ENCODE data around the gene CASTOR1. TPM values are rescaled to one million over a fixed set of nuclear protein-coding genes. Genes with fewer than 3 reads are reported as not detected.
A peak's percentile ranks its signal among the peaks of the same experiment; 100 is the strongest.

CASTOR1 gene
- total RNA-seq, 2 experiments from 2014 or later: 24.2 to 27.5 TPM

DNA sequence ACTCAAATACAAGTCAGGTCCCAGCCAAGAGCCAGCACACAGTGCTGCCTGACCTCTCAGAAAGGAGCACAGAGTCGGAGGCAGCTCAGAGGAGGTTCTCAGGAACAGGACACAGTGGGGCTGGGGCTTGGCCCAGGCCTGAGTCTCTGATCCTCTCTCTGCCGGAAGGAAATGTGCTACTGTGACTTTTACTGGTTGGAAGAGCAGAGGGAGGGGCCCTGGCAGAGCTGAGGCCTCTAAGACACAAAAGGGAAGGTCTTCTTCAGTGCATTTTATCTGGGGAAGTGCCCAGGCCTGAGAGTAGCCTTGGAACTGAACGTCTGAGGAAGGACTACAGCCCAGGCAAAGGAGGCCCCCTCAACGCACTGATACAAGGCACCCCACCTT is 16.2 kb upstream of the CASTOR1 start:
- DNase-seq (peak; percentile 66), ATAC-seq (ENCODE audit: low read depth) (peak; percentile 85)
- Mint-ChIP-seq H3K9me3 (no peaks in the 10 kb centered on the region), H3K4me1 (peaks cover 87% of the 10 kb centered on the region), H3K4me3 (peak overlapping the region; percentile 73), H3K27ac (peak overlapping the region; percentile 80), H3K27me3 (no peaks in the 10 kb centered on the region), H3K36me3 (peaks cover 37% of the 10 kb centered on the region)
- POLR2A ChIA-PET: interaction anchor here (0.8 to 9.4 kb wide), 9 partner anchors 10 to 118 kb away, joined by 3 to 160 read pairs (median 4); partner anchors contain the start of genes CASTOR1, CCDC157, SF3A1 and TBC1D10A

DNA sequence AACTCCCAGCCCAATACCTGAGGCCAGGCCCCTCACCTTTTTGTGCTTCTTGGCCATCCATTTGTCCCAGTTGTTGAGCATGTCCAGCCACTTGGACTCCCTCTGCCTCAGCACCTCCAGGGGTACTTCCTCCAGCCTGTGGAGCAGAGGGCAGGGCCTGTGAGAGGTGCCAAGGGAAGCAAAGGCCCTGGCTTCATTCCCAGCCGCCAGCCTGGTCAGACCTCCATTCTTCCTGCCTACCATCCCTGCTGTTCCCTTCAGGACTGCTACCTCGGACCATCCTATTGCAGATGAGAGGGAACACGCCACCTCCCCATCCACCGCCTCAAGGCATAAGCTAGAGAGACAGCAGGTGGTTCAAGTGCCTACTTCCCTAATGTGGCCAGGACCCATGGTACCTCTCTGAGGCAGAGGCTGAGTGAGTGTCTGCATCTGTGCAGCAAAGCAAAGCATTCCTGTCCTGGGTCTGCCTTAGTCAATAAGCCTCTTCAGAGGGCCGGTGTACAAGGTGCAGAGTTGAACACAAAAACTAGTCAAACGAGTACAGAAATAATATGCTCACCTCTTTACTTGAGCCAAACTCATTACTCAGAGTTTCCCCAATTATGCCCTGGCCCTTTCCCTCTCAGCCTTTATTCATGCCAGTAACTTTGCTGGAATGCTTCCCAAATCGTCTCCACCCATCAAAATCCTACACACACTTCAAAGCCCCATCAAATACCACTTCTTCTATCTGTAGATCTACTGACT is 15.4 kb upstream of the CASTOR1 start:
- Mint-ChIP-seq H3K36me3 (peaks cover 36% of the 10 kb centered on the region), H3K9me3 (no peaks in the 10 kb centered on the region), H3K4me3 (peak overlapping the region; percentile 73), H3K27me3 (no peaks in the 10 kb centered on the region), H3K4me1 (peaks cover 78% of the 10 kb centered on the region), H3K27ac (peak overlapping the region; percentile 80)
- POLR2A ChIA-PET: interaction anchor here (0.8 to 9.4 kb wide), 9 partner anchors 9 to 119 kb away, joined by 3 to 160 read pairs (median 4); partner anchors contain the start of genes CASTOR1, CCDC157, SF3A1 and TBC1D10A
- DNase-seq (no peak), ATAC-seq (ENCODE audit: low read depth) (no peak)

DNA sequence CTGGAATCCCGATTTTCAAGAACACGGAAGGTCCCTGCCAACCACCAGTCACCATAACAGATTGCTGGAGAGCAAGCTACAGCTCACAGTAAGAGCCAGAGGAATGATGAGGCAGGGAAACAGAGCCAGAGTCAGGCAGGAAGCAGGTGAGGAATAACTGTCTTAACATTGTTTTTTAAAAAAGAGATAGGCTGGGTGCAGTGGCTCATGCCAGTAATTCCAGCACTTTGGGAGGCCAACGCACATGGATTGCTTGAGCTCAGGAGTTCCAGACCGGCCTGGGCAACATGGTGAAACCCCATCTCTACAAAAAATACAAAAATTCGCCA is 13.5 kb upstream of the CASTOR1 start:
- H3K36me3 Mint-ChIP-seq: peaks cover 40% of the 10 kb centered on the region

DNA sequence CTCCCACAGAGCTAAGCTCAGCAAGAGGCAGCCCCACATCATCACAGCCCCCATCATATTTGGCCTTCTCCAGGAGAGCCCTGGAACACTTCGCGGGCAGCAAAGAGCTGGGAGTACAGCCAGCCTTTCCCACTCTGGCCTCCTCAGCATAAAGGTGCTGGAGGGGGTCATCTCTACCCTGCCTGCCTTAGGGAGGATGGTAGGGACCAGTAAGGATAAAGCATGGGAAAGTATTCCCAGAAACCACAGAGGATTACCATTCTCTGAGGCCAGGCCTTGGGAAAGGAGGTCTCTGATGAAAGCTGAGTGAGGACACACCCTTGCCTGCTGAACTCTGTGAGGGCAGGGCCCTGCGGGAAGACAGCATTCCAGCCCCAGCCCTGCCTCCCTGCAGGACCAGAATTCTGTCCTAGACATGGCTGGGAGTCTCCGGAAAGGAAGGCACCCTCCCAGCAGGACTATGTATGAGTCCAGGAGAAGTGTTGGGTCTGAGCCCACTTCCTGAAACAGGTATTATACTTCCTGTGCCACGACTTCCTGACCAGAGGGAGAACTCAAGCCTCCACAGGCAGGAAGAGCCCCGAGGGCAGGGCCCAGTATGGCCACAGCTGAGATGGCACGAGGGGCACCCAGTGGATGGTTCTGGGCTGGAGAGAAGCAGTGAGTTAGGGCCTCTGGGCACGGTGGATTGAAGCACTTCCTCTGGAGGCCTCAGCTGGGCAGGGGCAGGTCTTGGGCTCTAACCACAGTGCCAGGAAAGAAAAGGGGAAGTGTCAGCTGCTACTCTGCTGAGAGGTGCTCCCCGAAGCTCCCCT is 12.9 kb upstream of the CASTOR1 start:
- peak overlapping the region; percentile 81 for H3K27ac Mint-ChIP-seq
- DNase-seq (no peak), ATAC-seq (ENCODE audit: low read depth) (no peak)
- no peaks in the 10 kb centered on the region for H3K9me3 Mint-ChIP-seq
- POLR2A ChIA-PET: interaction anchor here (1.0 to 9.4 kb wide), 7 partner anchors 11 to 122 kb away, joined by 3 to 160 read pairs (median 6); partner anchors contain the start of genes CASTOR1, CCDC157, SF3A1 and TBC1D10A
- H3K4me3 Mint-ChIP-seq: peak overlapping the region; percentile 56
- H3K36me3 Mint-ChIP-seq: peaks cover 37% of the 10 kb centered on the region
- H3K27me3 Mint-ChIP-seq: no peaks in the 10 kb centered on the region
- peaks cover 76% of the 10 kb centered on the region for H3K4me1 Mint-ChIP-seq

More for the DNA sequence above, 13.5 kb upstream of the CASTOR1 start:
- Mint-ChIP-seq H3K27me3 (no peaks in the 10 kb centered on the region), H3K4me1 (peaks cover 74% of the 10 kb centered on the region), H3K4me3 (peak overlapping the region; percentile 56), H3K27ac (peak overlapping the region; percentile 81), H3K9me3 (no peaks in the 10 kb centered on the region)
- no peak for ATAC-seq (ENCODE audit: low read depth)
- no peak for DNase-seq
- POLR2A ChIA-PET: interaction anchor here (1.0 to 9.4 kb wide), 7 partner anchors 10 to 121 kb away, joined by 3 to 160 read pairs (median 6); partner anchors contain the start of genes CASTOR1, CCDC157, SF3A1 and TBC1D10A

DNA sequence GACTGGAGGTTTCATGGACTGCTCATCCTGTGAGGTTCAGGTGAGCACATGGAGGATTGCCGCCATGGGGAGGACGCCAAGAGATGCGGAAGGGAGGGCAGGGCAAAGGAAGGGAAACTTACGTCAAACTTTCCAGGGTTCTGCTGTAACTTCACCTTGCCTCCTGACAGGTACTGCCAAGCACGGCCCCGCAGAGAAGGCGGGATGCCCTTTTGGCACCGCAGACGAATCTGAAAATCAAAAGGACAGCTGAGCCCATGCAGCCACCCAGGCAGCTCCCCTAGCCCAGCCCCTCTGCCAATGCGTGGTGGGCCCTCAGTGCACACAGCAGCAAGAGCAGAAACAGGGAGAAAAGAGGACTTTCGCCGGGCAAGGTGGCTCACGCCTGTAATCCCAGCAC is 10.0 kb upstream of the CASTOR1 start:
- Mint-ChIP-seq H3K4me1 (peaks cover 67% of the 10 kb centered on the region), H3K9me3 (no peaks in the 10 kb centered on the region), H3K27ac (no peak overlapping the region), H3K36me3 (peaks cover 37% of the 10 kb centered on the region), H3K4me3 (no peak overlapping the region), H3K27me3 (no peaks in the 10 kb centered on the region)
- DNase-seq (no peak), ATAC-seq (ENCODE audit: low read depth) (no peak)
- POLR2A ChIA-PET: interaction anchor here (4.1 to 4.2 kb wide), 2 partner anchors 10 to 28 kb away, joined by 15 to 19 read pairs; partner anchors contain the start of genes CASTOR1 and TBC1D10A

DNA sequence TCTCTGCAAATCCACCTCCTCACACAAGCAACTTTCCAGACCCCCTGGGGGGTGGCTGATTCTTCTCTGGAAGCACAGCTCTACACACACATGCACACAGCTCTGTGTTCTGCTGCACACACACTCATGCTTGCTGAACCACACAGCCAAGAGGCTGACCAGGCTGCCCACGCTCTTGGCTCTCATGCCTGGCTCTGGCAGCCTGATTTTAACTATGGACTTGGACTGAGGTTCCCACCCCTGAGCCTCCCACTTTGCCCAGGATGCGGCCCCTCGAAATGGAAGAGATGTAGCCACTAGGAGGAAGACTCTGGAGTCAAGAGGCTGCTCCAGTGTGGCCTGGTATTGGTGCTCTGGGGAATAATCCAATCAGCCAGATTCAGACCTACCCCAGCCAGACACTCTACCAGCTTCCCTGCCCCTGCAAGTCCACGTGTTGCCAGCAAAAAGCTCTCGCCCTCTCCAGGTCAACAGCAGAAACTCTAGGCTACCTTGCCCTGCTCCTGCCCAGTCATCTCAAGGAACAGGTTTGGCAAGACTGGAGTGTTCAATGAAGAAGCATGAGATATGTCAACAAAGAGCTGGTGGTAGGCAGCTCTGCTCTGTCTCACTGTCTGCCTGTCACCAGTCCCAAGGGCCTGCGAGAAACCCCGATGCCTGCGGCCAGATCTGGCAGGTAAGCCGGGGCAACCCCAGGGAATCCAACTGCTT is 8.8 kb upstream of the CASTOR1 start:
- H3K4me3 Mint-ChIP-seq: peak overlapping the region; percentile 28
- no peaks in the 10 kb centered on the region for H3K27me3 Mint-ChIP-seq
- peak overlapping the region; percentile 89 for H3K27ac Mint-ChIP-seq
- POLR2A ChIA-PET: interaction anchor here (1.5 to 4.2 kb wide), 3 partner anchors 9 to 58 kb away, joined by 4 to 19 read pairs (median 15); partner anchors contain the start of genes CASTOR1, CCDC157, SF3A1 and TBC1D10A
- peaks cover 57% of the 10 kb centered on the region for H3K4me1 Mint-ChIP-seq
- ATAC-seq (ENCODE audit: low read depth) (no peak), DNase-seq (no peak)
- H3K9me3 Mint-ChIP-seq: no peaks in the 10 kb centered on the region
- peaks cover 40% of the 10 kb centered on the region for H3K36me3 Mint-ChIP-seq

DNA sequence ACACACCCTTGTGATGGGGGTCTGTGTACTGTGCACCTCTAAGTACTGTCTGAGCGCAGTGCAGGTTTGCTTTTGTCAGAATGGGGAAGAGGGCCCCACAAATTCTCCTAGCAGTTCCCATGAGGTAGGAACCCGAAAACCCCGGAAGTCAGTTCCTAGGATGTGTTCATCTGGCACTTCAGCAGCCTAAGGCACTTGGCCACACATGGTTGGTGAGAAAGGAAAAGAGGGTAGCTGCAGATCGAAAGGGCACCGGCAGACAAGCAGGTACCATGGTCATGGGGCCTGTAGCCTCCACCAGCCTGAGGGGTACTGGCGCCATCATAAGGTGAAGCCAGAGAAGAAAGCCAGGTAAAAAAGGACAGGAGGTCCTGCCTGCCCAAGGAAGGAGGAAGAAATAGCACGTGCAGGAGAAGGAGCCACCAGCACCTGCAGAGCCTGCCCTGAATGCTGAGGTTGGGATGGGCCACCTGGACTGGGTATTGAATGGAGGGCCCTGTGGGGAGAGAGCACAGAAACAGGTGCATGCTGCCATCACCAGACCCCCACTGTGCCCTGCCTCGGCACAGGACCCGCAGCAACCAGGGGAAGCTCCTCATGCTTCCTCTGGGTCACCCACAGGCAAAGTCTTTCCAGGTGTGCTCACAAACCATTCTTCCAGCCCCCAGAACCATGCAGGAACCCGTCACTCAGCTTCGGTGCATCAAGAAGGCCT is 8.1 kb upstream of the CASTOR1 start:
- H3K27me3 Mint-ChIP-seq: no peaks in the 10 kb centered on the region
- no peak for DNase-seq
- ATAC-seq (ENCODE audit: low read depth): no peak
- H3K36me3 Mint-ChIP-seq: peaks cover 37% of the 10 kb centered on the region
- peak overlapping the region; percentile 36 for H3K4me3 Mint-ChIP-seq
- H3K27ac Mint-ChIP-seq: peak overlapping the region; percentile 89
- H3K9me3 Mint-ChIP-seq: no peaks in the 10 kb centered on the region
- H3K4me1 Mint-ChIP-seq: peaks cover 50% of the 10 kb centered on the region
- POLR2A ChIA-PET: interaction anchor here (1.5 to 4.2 kb wide), 3 partner anchors 8 to 59 kb away, joined by 4 to 19 read pairs (median 15); partner anchors contain the start of genes CASTOR1, CCDC157, SF3A1 and TBC1D10A

DNA sequence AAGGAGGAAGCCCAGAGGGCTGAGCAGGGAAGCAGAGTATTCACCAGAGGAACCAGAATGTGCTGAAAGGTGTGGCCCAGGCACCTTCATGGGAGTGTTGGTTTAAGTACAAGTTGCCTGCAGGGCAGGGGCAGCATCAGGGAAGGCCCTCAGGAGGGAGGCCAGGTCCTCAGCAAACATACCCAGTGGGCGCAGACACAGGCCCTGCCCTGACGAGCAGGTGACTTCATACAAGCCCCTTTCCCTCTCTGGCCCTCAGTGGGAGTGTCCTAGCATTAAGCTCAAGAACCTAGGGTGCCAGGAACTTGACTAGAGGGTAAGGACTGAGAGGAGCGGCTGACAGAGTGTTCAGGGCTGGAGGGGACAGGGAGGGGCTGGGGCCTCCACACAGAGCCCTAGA is 7.5 kb upstream of the CASTOR1 start:
- H3K4me3 Mint-ChIP-seq: peak overlapping the region; percentile 36
- peaks cover 45% of the 10 kb centered on the region for H3K4me1 Mint-ChIP-seq
- ATAC-seq (ENCODE audit: low read depth): peak; percentile 23
- H3K36me3 Mint-ChIP-seq: peaks cover 39% of the 10 kb centered on the region
- no peak for DNase-seq
- no peaks in the 10 kb centered on the region for H3K27me3 Mint-ChIP-seq
- POLR2A ChIA-PET: interaction anchor here (0.6 to 4.2 kb wide), 7 partner anchors 8 to 884 kb away, joined by 3 to 19 read pairs (median 4); partner anchors contain the start of genes CASTOR1, CCDC157, SF3A1 and TBC1D10A
- H3K27ac Mint-ChIP-seq: peak overlapping the region; percentile 89
- H3K9me3 Mint-ChIP-seq: no peaks in the 10 kb centered on the region

DNA sequence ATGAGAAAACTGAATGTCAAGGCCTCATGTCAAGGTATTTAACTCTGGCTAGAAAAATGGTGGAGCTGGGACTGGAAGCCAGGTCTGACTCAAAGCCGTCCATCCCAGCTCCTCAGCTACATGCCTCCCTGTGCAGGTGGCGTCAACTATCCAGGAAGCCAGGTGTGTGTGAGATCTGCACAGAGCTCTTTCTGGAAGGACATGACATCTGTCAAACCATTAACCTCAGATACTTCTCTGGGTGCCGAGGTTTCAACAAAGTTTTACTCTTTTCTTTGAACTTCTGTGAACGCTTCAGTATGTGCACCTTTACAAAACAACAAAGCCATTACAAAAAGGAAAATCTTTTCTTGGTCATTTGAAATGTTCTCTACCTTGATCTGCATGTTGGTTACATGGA is 7.0 kb upstream of the CASTOR1 start:
- Mint-ChIP-seq H3K4me3 (peak overlapping the region; percentile 36), H3K4me1 (peaks cover 43% of the 10 kb centered on the region)
- POLR2A ChIA-PET: interaction anchor here (0.6 to 4.2 kb wide), 7 partner anchors 7 to 883 kb away, joined by 3 to 19 read pairs (median 4); partner anchors contain the start of genes CASTOR1, MTMR3 and TBC1D10A

DNA sequence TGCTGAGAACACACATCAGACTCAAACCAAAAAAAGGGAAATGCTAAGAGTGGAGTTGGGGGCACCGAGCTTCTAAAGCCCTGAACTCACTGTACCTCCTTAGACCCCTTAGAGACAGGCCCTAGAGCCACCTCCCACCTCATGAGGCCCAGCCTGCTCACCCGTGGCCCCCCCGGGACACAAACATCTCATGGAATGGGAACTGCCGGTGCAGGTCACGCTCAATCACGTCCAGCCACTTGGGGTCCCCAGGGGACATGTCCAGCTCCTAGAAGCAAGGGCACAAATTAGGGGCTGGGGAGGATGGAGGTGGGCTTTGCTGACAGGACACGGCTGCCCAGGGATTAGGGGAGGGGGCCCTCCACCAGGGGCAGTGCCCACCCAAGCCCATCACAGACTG is 6.3 kb upstream of the CASTOR1 start:
- no peak overlapping the region for H3K4me3 Mint-ChIP-seq
- H3K27ac Mint-ChIP-seq: no peak overlapping the region
- no peaks in the 10 kb centered on the region for H3K27me3 Mint-ChIP-seq
- peaks cover 29% of the 10 kb centered on the region for H3K36me3 Mint-ChIP-seq
- POLR2A ChIA-PET: interaction anchor here (1.2 to 4.2 kb wide), 4 partner anchors 10 to 61 kb away, joined by 4 to 19 read pairs (median 9); partner anchors contain the start of genes CCDC157, SF3A1 and TBC1D10A
- ATAC-seq (ENCODE audit: low read depth): no peak
- DNase-seq: no peak
- no peaks in the 10 kb centered on the region for H3K9me3 Mint-ChIP-seq
- peaks cover 39% of the 10 kb centered on the region for H3K4me1 Mint-ChIP-seq

More for the DNA sequence above, 7.0 kb upstream of the CASTOR1 start:
- DNase-seq (no peak), ATAC-seq (ENCODE audit: low read depth) (peak; percentile 62)
- H3K27me3 Mint-ChIP-seq: no peaks in the 10 kb centered on the region
- H3K27ac Mint-ChIP-seq: peak overlapping the region; percentile 89
- H3K36me3 Mint-ChIP-seq: peaks cover 37% of the 10 kb centered on the region
- no peaks in the 10 kb centered on the region for H3K9me3 Mint-ChIP-seq

DNA sequence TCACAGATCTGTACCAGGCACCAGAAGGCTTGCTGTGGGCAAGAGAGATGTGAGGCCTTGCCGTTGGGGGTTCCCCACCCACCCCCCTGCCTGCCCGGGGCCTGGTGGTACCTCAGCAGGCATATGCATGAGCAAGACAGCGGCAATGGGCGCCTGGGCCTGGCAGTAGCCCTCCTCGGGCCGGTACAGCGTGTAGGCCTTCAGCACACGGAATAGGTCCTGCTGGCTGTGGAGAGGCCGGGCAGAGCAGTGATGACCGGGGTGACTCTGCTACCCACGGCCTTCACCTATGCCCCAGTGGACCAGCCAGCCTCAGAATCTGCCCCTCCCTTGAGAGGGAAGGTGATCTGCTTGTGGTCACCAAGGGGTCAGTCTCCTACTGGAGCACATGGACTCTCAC is 5.5 kb upstream of the CASTOR1 start:
- Mint-ChIP-seq H3K36me3 (peaks cover 26% of the 10 kb centered on the region), H3K9me3 (no peaks in the 10 kb centered on the region), H3K27ac (no peak overlapping the region), H3K4me1 (peaks cover 46% of the 10 kb centered on the region), H3K4me3 (no peak overlapping the region), H3K27me3 (no peaks in the 10 kb centered on the region)
- DNase-seq (no peak), ATAC-seq (ENCODE audit: low read depth) (no peak)
- POLR2A ChIA-PET: interaction anchor here (1.2 to 7.7 kb wide), 4 partner anchors 10 to 62 kb away, joined by 3 to 110 read pairs (median 9); partner anchors contain the start of genes CCDC157, SF3A1 and TBC1D10A

DNA sequence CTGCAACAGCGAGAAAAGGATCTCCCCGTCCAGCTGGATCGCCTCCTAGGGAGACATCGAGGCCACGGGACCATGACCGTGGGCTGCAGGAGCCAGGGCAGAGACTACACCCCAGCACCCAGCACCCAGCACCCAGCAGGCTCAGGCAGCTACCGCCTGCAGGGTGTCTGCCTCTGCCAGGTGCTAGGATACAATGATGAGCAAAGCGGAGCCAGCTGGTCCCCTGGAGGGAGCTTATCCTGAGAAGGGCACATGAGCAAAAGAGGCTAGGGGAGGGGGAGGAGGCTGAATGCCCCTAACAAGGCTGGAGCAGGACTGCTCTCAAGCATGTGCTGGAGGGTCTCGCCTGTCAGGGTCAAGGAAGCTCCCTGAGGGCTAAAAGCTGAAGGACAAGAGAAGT is 4.8 kb upstream of the CASTOR1 start:
- Mint-ChIP-seq H3K36me3 (peaks cover 25% of the 10 kb centered on the region), H3K4me3 (no peak overlapping the region), H3K27ac (peak overlapping the region; percentile 60), H3K4me1 (peaks cover 44% of the 10 kb centered on the region), H3K27me3 (no peaks in the 10 kb centered on the region), H3K9me3 (no peaks in the 10 kb centered on the region)
- POLR2A ChIA-PET: interaction anchor here (1.2 to 7.7 kb wide), 2 partner anchors 11 to 33 kb away, joined by 3 to 110 read pairs; partner anchors contain the start of gene TBC1D10A
- ATAC-seq (ENCODE audit: low read depth) (no peak), DNase-seq (no peak)

Data from activated naive CD8-positive, alpha-beta T cell treated with anti-CD3 and anti-CD28 coated beads, Interleukin-2, amount 10 ng/mL, durations not matched to agents 7 days and 5 days (primary cell).